Neural progenitor cell (in vitro differentiated cells): ENCODE measurements around the gene BEND2. TPM values are rescaled to one million over a fixed set of nuclear protein-coding genes. Genes with fewer than 3 reads are reported as not detected.

Source experiments
- DNase-seq: peaks from one replicate; pipeline ENCODE4 v3.0.0-alpha.2; 2016; ENCODE audit warnings: low spot score
- H2AFZ ChIP-seq: fragments of 200-600 bp; sonication (generic); replicated peaks from 2 replicates; pipeline ENCODE4 v1.6.1; 2016; ENCODE audit warnings: antibody characterized with exemption
- H3F3A ChIP-seq: fragments of 200-600 bp; sonication (generic); 2 replicates; pipeline ENCODE4 v1.6.1; 2016; ENCODE audit warnings: antibody characterized with exemption, low read depth
- H3K27ac ChIP-seq: fragments of 200-600 bp; sonication (generic); 2 replicates; pipeline ENCODE4 v1.5.1; 2016; ENCODE audit warnings: mild to moderate bottlenecking
- H3K27me3 ChIP-seq: fragments of 200-600 bp; sonication (generic); 2 replicates; pipeline ENCODE4 v1.6.1; 2016; ENCODE audit warnings: mild to moderate bottlenecking, moderate library complexity
- H3K36me3 ChIP-seq: fragments of 200-600 bp; sonication (generic); 2 replicates; pipeline ENCODE4 v1.5.1; 2016
- H3K4me1 ChIP-seq: fragments of 200-600 bp; sonication (generic); 2 replicates; pipeline ENCODE4 v1.6.1; 2016; ENCODE audit warnings: mixed run types
- H3K4me2 ChIP-seq: fragments of 200-600 bp; sonication (generic); 2 replicates; pipeline ENCODE4 v1.6.1; 2016
- H3K4me3 ChIP-seq: fragments of 200-600 bp; sonication (generic); 2 replicates; pipeline ENCODE4 v1.5.1; 2016
- H3K79me2 ChIP-seq: fragments of 200-600 bp; sonication (generic); 2 replicates; pipeline ENCODE4 v1.6.1; 2016; ENCODE audit warnings: low read depth
- H3K9ac ChIP-seq: fragments of 200-600 bp; sonication (generic); 2 replicates; pipeline ENCODE4 v1.6.1; 2016
- H3K9me3 ChIP-seq: fragments of 200-600 bp; sonication (generic); 2 replicates; pipeline ENCODE4 v1.5.1; 2016; ENCODE audit warnings: low read depth
- H4K20me1 ChIP-seq: fragments of 200-600 bp; sonication (generic); 2 replicates; pipeline ENCODE4 v1.6.1; 2016; ENCODE audit warnings: low read depth
- H3K27ac Mint-ChIP-seq: 3 replicates; pipeline ENCODE4 v1.8.0; 2021; ENCODE audit warnings: mixed read lengths
- H3K27me3 Mint-ChIP-seq: 2 replicates; pipeline ENCODE4 v1.8.0; 2022; ENCODE audit warnings: low read depth, mild to moderate bottlenecking, inconsistent platforms, moderate library complexity, mixed read lengths; ENCODE audit not compliant: insufficient read depth
- H3K36me3 Mint-ChIP-seq: 3 replicates; pipeline ENCODE4 v1.8.0; 2021; ENCODE audit warnings: mixed read lengths
- H3K4me1 Mint-ChIP-seq: 3 replicates; pipeline ENCODE4 v1.8.0; 2021; ENCODE audit warnings: mixed read lengths
- H3K4me3 Mint-ChIP-seq: 3 replicates; pipeline ENCODE4 v1.8.0; 2021; ENCODE audit warnings: mild to moderate bottlenecking, moderate library complexity, mixed read lengths
- H3K9me3 Mint-ChIP-seq: 3 replicates; pipeline ENCODE4 v1.8.0; 2020; ENCODE audit warnings: mixed read lengths
- EZH2 ChIP-seq: fragments of 200-600 bp; sonication (generic); IDR thresholded peaks from 2 replicates; pipeline ENCODE4 v1.6.1; 2017; ENCODE audit warnings: antibody characterized with exemption, mild to moderate bottlenecking, moderate library complexity
- EZH2phosphoT487 ChIP-seq: fragments of 200-600 bp; sonication (generic); IDR thresholded peaks from 2 replicates; pipeline ENCODE4 v1.6.1; 2017; ENCODE audit warnings: antibody characterized with exemption
- total RNA-seq: library from RNA; depleted of rRNA; stranded (reverse); fragments of >200 nt; gene quantifications from 2 replicates; pipeline ENCODE4 v1.2.3, GENCODE V29; 2015; ENCODE audit warnings: low replicate concordance
- TF ChIP-seq, protein P1 (sequence below): fragments of 200-600 bp; sonication (generic); IDR thresholded peaks from 2 replicates; pipeline ENCODE4 v1.5.1; 2017; ENCODE audit warnings: antibody characterized with exemption, mild to moderate bottlenecking

The BEND2 gene
- total RNA-seq, 1 donor from 2014 or later, result not detected

DNA sequence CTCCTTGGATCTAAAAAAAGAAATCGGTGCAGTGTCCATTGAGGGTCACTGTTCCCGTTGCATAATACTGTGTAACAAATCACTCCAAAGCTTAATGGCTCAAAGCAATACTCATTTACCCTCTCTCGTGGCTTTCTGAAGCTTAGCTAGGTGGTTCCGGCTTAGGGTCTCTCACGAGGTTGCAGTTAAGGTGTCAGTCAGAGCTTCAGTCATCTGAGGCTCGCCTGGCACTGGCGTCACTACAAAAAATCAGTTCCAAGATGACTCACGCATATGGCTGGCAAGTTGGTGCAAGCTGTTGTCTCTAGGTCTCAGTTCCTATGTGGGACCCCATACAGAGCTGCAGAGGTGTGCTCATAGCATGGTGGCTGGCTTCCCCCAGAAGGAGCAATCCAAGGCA is 91.0 kb downstream of the BEND2 start:
- peaks cover 5% of the 10 kb centered on the region for H3K9me3 ChIP-seq
- TF ChIP-seq, protein P1, sequence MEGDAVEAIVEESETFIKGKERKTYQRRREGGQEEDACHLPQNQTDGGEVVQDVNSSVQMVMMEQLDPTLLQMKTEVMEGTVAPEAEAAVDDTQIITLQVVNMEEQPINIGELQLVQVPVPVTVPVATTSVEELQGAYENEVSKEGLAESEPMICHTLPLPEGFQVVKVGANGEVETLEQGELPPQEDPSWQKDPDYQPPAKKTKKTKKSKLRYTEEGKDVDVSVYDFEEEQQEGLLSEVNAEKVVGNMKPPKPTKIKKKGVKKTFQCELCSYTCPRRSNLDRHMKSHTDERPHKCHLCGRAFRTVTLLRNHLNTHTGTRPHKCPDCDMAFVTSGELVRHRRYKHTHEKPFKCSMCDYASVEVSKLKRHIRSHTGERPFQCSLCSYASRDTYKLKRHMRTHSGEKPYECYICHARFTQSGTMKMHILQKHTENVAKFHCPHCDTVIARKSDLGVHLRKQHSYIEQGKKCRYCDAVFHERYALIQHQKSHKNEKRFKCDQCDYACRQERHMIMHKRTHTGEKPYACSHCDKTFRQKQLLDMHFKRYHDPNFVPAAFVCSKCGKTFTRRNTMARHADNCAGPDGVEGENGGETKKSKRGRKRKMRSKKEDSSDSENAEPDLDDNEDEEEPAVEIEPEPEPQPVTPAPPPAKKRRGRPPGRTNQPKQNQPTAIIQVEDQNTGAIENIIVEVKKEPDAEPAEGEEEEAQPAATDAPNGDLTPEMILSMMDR, result no peak
- no peak for TF ChIP-seq EZH2
- TF ChIP-seq EZH2phosphoT487, result no peak
- H3K27ac ChIP-seq, result no peak overlapping the region
- Mint-ChIP-seq H3K27me3 (peaks cover 2% of the 10 kb centered on the region), H3K9me3 (peaks cover 6% of the 10 kb centered on the region), H3K27ac (no peak overlapping the region), H3K4me3 (no peak overlapping the region), H3K36me3 (no peaks in the 10 kb centered on the region), H3K4me1 (no peaks in the 10 kb centered on the region)
- no peaks in the 10 kb centered on the region for H4K20me1 ChIP-seq
- no peaks in the 10 kb centered on the region for H3K79me2 ChIP-seq
- H3K36me3 ChIP-seq, result no peaks in the 10 kb centered on the region
- no peak for DNase-seq
- H2AFZ ChIP-seq, result no peak overlapping the region
- no peak overlapping the region for H3K4me2 ChIP-seq
- H3K4me1 ChIP-seq, result no peaks in the 10 kb centered on the region
- H3K4me3 ChIP-seq, result no peak overlapping the region
- H3F3A ChIP-seq, result no peaks in the 10 kb centered on the region
- no peaks in the 10 kb centered on the region for H3K27me3 ChIP-seq
- no peak overlapping the region for H3K9ac ChIP-seq

DNA sequence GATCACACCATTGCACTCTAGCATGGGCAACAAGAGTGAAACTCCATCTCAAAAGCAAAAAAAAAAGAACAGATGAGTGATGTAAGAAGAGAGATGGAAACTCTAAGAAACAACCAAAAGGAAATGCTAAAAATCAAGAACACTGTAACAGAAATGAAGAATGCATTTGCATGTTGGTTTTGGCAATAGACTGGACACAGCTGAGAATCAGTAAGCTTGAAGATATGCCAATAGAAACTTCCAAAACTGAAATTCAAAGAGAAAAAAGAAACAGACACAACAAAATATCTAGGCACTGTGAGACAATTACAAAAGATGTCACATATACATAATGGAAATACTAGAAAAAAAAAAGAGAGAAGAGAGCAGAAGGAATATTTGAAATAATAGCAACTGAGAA is 93.7 kb downstream of the BEND2 start:
- H3K4me1 Mint-ChIP-seq, result no peaks in the 10 kb centered on the region
- no peaks in the 10 kb centered on the region for H3K36me3 Mint-ChIP-seq
- Histone ChIP-seq H3K27ac (no peak overlapping the region), H3K4me1 (no peaks in the 10 kb centered on the region), H3K4me2 (no peak overlapping the region), H2AFZ (no peak overlapping the region), H3F3A (no peaks in the 10 kb centered on the region), H3K9ac (no peak overlapping the region), H3K9me3 (peaks cover 5% of the 10 kb centered on the region), H3K79me2 (no peaks in the 10 kb centered on the region), H3K4me3 (no peak overlapping the region), H3K36me3 (no peaks in the 10 kb centered on the region), H4K20me1 (no peaks in the 10 kb centered on the region), H3K27me3 (no peaks in the 10 kb centered on the region)
- TF ChIP-seq EZH2phosphoT487 (no peak), EZH2 (no peak)
- TF ChIP-seq, protein P1, result no peak
- H3K4me3 Mint-ChIP-seq, result no peak overlapping the region
- peaks cover 2% of the 10 kb centered on the region for H3K27me3 Mint-ChIP-seq
- H3K27ac Mint-ChIP-seq, result no peak overlapping the region
- no peak for DNase-seq
- peaks cover 6% of the 10 kb centered on the region for H3K9me3 Mint-ChIP-seq

DNA sequence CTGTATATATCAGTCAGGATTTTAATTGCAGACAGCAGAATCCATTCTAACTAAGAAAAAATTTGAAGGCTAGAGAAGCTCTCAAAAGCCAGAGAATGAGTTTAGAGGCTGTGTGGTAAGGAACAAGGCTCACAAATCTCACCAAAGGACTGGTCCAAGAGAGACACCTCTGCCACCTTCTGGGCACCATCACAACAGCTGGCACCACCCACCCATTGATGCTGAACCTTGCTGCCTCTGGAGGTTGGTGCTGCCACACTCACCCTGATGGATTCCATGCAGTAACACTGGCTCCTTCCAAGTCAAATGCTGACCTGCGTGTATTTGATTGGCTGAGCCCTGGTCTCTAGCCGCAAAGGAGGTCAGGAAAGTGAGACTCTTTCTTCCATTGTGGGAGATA is 100.8 kb downstream of the BEND2 start:
- no peaks in the 10 kb centered on the region for H3F3A ChIP-seq
- H3K36me3 Mint-ChIP-seq, result no peaks in the 10 kb centered on the region
- no peaks in the 10 kb centered on the region for H3K27me3 Mint-ChIP-seq
- no peak overlapping the region for H3K4me2 ChIP-seq
- H2AFZ ChIP-seq, result no peak overlapping the region
- no peaks in the 10 kb centered on the region for H3K79me2 ChIP-seq
- no peaks in the 10 kb centered on the region for H3K4me1 Mint-ChIP-seq
- no peak overlapping the region for H3K4me3 ChIP-seq
- no peak overlapping the region for H3K4me3 Mint-ChIP-seq
- H3K36me3 ChIP-seq, result no peaks in the 10 kb centered on the region
- peaks cover 12% of the 10 kb centered on the region for H3K9me3 Mint-ChIP-seq
- TF ChIP-seq, protein P1, result no peak
- TF ChIP-seq EZH2phosphoT487, result no peak
- TF ChIP-seq EZH2, result no peak
- no peak for DNase-seq
- no peak overlapping the region for H3K27ac ChIP-seq
- H3K9ac ChIP-seq, result no peak overlapping the region
- no peaks in the 10 kb centered on the region for H3K4me1 ChIP-seq
- no peak overlapping the region for H3K27ac Mint-ChIP-seq
- H3K27me3 ChIP-seq, result no peaks in the 10 kb centered on the region
- H3K9me3 ChIP-seq, result no peaks in the 10 kb centered on the region
- H4K20me1 ChIP-seq, result no peaks in the 10 kb centered on the region

Other genes with a start within 250 kb of the BEND2 start
- gene SCML2, start 133.8 kb upstream of the BEND2 start, total RNA-seq, result 27.8 and 36.8 TPM in 2 replicates
- 6.8 and 8.6 TPM in 2 replicates for gene CDKL5, start 204.7 kb upstream of the BEND2 start, total RNA-seq